Fibroblast of villous mesenchyme (primary cell): Measurements from ENCODE around the gene ANGPTL7. TPM values are rescaled to one million over a fixed set of nuclear protein-coding genes. Genes with fewer than 3 reads are reported as not detected.

Experiments used
- DNase-seq: peaks from one replicate; pipeline ENCODE4 v3.0.0-alpha.2; 2010; ENCODE audit warnings: low read depth
- H3K4me3 ChIP-seq: 2 replicates; pipeline ENCODE4 v1.5.1; 2011; ENCODE audit warnings: low read depth, mild to moderate bottlenecking, low read length
- small RNA-seq: library from RNA; depleted of rRNA; stranded (forward); fragments of <200 nt; gene quantifications from one replicate; pipeline ENCODE3, GENCODE V24; 2012
- total RNA-seq: library from RNA; depleted of rRNA; stranded (reverse); fragments of >200 nt; gene quantifications from 2 replicates; pipeline ENCODE4 v1.2.3, GENCODE V29; 2012
- TF ChIP-seq, protein P1 (sequence below): IDR thresholded peaks from 2 replicates; pipeline ENCODE4 v1.5.1; 2012; ENCODE audit warnings: low read depth, mild to moderate bottlenecking, low read length; ENCODE audit not compliant: insufficient read depth

Gene ANGPTL7
- total RNA-seq, 1 donor, result not detected

DNA sequence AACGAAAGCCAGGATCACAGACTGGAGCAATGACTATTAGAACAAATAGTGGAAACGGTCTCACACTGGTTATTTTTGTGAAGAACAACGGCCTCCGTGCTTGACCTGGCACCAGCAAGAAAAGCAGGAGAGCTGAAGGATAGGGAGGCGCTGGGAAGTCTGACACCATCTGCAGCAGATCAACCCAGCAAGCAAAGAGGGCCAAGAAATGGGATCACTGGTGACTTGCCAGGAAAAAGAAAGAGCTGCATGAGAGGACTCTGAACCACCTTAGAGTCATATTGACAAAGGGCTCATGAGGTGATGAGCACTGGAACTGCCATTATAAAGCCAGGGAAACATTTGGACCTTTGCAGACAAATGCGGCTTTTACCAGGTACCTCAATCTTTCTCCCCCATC is 48.2 kb downstream of the ANGPTL7 start:
- DNase-seq, result no peak
- TF ChIP-seq, protein P1, sequence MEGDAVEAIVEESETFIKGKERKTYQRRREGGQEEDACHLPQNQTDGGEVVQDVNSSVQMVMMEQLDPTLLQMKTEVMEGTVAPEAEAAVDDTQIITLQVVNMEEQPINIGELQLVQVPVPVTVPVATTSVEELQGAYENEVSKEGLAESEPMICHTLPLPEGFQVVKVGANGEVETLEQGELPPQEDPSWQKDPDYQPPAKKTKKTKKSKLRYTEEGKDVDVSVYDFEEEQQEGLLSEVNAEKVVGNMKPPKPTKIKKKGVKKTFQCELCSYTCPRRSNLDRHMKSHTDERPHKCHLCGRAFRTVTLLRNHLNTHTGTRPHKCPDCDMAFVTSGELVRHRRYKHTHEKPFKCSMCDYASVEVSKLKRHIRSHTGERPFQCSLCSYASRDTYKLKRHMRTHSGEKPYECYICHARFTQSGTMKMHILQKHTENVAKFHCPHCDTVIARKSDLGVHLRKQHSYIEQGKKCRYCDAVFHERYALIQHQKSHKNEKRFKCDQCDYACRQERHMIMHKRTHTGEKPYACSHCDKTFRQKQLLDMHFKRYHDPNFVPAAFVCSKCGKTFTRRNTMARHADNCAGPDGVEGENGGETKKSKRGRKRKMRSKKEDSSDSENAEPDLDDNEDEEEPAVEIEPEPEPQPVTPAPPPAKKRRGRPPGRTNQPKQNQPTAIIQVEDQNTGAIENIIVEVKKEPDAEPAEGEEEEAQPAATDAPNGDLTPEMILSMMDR, result no peak
- no peak overlapping the region for H3K4me3 ChIP-seq

GRCh38 chr1:11238311-11238710 is 49.2 kb downstream of the ANGPTL7 start:
- TF ChIP-seq, protein P1, result no peak
- no peak for DNase-seq
- no peak overlapping the region for H3K4me3 ChIP-seq

DNA sequence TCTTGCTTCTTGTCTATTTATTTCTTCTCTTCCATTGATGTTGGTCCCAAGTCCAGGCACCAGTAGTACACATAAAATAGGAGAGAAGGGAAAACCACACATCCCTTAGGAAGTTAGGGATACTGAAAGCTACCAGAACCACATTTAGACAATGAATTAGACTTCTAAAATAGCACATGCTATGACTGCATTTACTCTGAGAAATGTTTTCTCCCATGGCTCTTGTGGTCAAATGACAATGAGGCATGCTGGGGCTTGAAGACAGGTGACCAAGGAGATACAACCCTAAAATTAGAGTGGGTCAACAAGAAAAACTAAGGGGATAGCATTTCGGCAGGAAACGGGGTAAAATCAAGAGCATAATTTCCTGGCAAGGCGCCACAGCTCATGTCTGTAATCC is 56.1 kb downstream of the ANGPTL7 start:
- DNase-seq, result no peak
- TF ChIP-seq, protein P1, result no peak
- no peak overlapping the region for H3K4me3 ChIP-seq

Small RNA genes within 50 kb of the gene (small RNA-seq; reads per million reads assigned to genes)
- gene RNU6-291P (not detected), gene RNU6-537P (0.28 reads per million), gene RPL39P6 (not detected)

Other genes starting within 250 kb of the ANGPTL7 start
- 92.8 and 108 TPM in 2 replicates for gene TARDBP, start 176.7 kb upstream of the ANGPTL7 start, total RNA-seq
- not detected in 2 replicates for gene MASP2, start 142.1 kb upstream of the ANGPTL7 start, total RNA-seq
- 24.6 and 25.4 TPM in 2 replicates for gene SRM, start 129.3 kb upstream of the ANGPTL7 start, total RNA-seq
- 48.0 and 60.5 TPM in 2 replicates for gene EXOSC10, start 89.5 kb upstream of the ANGPTL7 start, total RNA-seq
- 41.6 and 47.5 TPM in 2 replicates for gene MTOR, start 73.2 kb downstream of the ANGPTL7 start, total RNA-seq
- gene UBIAD1, start 83.8 kb downstream of the ANGPTL7 start, total RNA-seq, result 9.0 and 9.5 TPM in 2 replicates